ENCODE data around the gene GCNA. TPM values are rescaled to one million over a fixed set of nuclear protein-coding genes. Genes with fewer than 3 reads are reported as not detected.

Gene GCNA
- total RNA-seq, 1 experiment from 2014 or later: 3.0 TPM

DNA sequence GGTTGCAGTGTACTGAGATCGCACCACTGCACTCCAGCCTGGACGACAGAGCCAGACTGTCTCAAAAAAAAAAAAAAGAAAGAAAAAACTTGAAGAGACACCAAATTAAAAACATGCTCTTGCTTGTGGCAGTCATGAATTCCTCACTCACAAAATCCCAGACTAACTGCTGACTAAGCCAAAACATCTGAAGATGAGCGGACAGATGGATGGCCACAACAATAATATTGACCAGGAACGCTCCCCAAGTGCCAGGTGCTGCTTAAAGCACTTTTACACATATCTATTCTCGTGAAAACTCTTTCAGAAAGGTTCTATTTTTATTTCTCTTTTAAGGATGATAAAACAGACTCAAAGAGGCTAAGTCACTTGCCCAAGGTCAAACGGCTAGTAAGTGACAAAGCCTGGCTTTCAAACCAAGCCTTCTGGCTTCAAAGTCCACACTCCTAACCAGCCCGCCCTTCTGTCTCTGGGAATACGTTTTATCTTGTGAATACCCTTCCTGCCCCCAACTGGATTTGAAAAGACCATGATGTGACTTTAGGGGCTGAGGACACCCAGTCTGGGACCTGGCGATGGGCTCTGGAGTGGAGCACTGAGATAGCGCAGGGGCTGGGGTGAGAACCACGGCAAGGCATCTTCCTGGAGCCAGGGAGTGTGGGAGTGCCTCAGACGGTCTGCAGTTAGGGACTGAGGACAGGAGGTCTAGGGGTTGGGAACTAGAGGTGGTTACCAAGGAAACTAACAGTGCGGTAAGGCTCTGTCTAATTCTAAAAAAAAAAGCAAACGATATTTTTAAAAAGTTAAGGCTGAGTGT lies 49.6 kb downstream of the GCNA start:
- intact Hi-C loops (cut with micrococcal nuclease; ENCODE audit: unreplicated experiment): no loop called here
- ChIA-PET CTCF (no interaction called here), POLR2A (ENCODE audit: low non-redundant PET) (no interaction called here)
- Histone ChIP-seq H3K9me3 (ENCODE audit: low read depth, low read length, poor library complexity, severe bottlenecking) (no peaks in the 10 kb centered on the region), H3K4me1 (ENCODE audit: insufficient read depth, low read length, poor library complexity, severe bottlenecking) (no peaks in the 10 kb centered on the region), H3K27ac (ENCODE audit: low read depth, low read length, poor library complexity, severe bottlenecking) (no peak overlapping the region), H3K27me3 (replicated peaks; ENCODE audit: insufficient read depth, low read depth, low read length, poor library complexity) (no peaks in the 10 kb centered on the region), H3K4me3 (ENCODE audit: low read depth, low read length, poor library complexity, severe bottlenecking) (no peak overlapping the region), H3K36me3 (ENCODE audit: insufficient read depth, low read length, poor library complexity, severe bottlenecking) (no peaks in the 10 kb centered on the region)
- DNase-seq (ENCODE audit: low spot score): no peak
- BruUV-seq (replicated peaks): no TSS peak
- no peak for TF ChIP-seq EZH2 (IDR thresholded peaks at IDR 0.05; ENCODE audit: borderline replicate concordance, low read depth, low read length, poor library complexity, severe bottlenecking)
- TF ChIP-seq, protein P1, sequence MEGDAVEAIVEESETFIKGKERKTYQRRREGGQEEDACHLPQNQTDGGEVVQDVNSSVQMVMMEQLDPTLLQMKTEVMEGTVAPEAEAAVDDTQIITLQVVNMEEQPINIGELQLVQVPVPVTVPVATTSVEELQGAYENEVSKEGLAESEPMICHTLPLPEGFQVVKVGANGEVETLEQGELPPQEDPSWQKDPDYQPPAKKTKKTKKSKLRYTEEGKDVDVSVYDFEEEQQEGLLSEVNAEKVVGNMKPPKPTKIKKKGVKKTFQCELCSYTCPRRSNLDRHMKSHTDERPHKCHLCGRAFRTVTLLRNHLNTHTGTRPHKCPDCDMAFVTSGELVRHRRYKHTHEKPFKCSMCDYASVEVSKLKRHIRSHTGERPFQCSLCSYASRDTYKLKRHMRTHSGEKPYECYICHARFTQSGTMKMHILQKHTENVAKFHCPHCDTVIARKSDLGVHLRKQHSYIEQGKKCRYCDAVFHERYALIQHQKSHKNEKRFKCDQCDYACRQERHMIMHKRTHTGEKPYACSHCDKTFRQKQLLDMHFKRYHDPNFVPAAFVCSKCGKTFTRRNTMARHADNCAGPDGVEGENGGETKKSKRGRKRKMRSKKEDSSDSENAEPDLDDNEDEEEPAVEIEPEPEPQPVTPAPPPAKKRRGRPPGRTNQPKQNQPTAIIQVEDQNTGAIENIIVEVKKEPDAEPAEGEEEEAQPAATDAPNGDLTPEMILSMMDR (conservative IDR thresholded peaks at IDR 0.05; ENCODE audit: low read depth, low read length): no peak

DNA sequence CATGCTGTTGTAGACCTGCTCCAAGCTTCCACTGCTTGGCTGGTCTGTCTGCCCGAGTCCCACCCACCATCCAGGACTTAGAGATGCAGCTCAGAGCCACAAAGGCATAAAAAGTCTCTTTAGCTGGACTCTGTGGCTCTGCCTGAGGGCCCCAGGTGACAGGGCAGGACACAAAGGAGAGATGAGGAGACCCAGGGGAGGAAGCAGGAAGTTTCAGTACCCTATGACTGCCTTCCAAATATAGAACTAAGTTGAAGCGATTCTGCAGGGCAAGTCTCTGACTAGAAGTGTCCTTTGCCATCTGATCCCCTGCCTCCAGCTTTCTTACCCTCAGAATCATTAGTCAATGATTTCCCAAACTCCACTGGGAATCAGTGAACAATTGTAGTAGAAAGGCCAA lies 51.2 kb downstream of the GCNA start:
- Histone ChIP-seq H3K4me3 (ENCODE audit: low read depth, low read length, poor library complexity, severe bottlenecking) (no peak overlapping the region), H3K36me3 (ENCODE audit: insufficient read depth, low read length, poor library complexity, severe bottlenecking) (no peaks in the 10 kb centered on the region), H3K9me3 (ENCODE audit: low read depth, low read length, poor library complexity, severe bottlenecking) (no peaks in the 10 kb centered on the region), H3K27me3 (replicated peaks; ENCODE audit: insufficient read depth, low read depth, low read length, poor library complexity) (no peaks in the 10 kb centered on the region), H3K4me1 (ENCODE audit: insufficient read depth, low read length, poor library complexity, severe bottlenecking) (no peaks in the 10 kb centered on the region), H3K27ac (ENCODE audit: low read depth, low read length, poor library complexity, severe bottlenecking) (no peak overlapping the region)
- BruUV-seq (replicated peaks): no TSS peak
- DNase-seq (ENCODE audit: low spot score): no peak
- TF ChIP-seq, protein P1 (conservative IDR thresholded peaks at IDR 0.05; ENCODE audit: low read depth, low read length): no peak
- no peak for TF ChIP-seq EZH2 (IDR thresholded peaks at IDR 0.05; ENCODE audit: borderline replicate concordance, low read depth, low read length, poor library complexity, severe bottlenecking)
- intact Hi-C loops (cut with micrococcal nuclease; ENCODE audit: unreplicated experiment): no loop called here
- POLR2A ChIA-PET (ENCODE audit: low non-redundant PET): no interaction called here
- CTCF ChIA-PET: no interaction called here

DNA sequence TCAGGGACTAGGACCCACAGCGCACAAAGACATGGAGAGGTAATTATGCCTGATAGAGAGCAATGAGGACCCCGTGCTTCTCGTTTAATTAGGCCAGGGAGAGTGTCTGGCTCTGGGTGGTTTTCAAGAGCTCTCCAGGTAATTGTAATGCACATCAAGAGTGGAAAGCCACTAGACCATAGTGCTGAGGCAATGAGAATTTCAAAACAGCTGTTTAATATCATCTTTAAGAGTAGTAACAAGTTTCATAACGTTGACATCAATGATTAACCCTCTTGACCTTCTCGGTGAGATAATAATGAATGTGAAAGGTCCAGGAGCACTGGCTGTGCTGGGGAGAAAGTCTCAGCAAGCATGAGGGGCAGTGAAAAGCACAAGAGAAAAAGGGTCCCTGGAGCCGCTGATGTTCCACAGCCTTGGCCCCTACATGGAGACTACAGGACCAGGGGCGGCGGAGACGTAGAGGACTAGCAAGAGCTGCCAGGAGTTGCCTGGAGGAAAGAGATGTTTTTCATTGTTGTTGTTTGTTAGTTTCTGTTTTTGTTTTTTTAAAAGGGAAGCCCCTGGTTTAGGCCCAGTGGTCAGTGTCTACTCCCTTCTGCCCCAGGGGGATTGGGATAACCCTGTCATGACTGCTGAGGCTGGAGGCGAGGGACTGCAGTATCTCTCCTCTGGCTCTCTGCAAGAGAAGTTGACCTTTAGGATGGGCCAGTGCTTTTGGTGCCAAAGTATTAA lies 54.9 kb downstream of the GCNA start:
- no peaks in the 10 kb centered on the region for H3K9me3 ChIP-seq (ENCODE audit: low read depth, low read length, poor library complexity, severe bottlenecking)
- H3K4me1 ChIP-seq (ENCODE audit: insufficient read depth, low read length, poor library complexity, severe bottlenecking): no peaks in the 10 kb centered on the region
- POLR2A ChIA-PET (ENCODE audit: low non-redundant PET): no interaction called here
- DNase-seq (ENCODE audit: low spot score): no peak
- H3K27ac ChIP-seq (ENCODE audit: low read depth, low read length, poor library complexity, severe bottlenecking): no peak overlapping the region
- H3K27me3 ChIP-seq (replicated peaks; ENCODE audit: insufficient read depth, low read depth, low read length, poor library complexity): no peaks in the 10 kb centered on the region
- intact Hi-C loops (cut with micrococcal nuclease; ENCODE audit: unreplicated experiment): no loop called here
- H3K4me3 ChIP-seq (ENCODE audit: low read depth, low read length, poor library complexity, severe bottlenecking): no peak overlapping the region
- BruUV-seq (replicated peaks): no TSS peak
- no peaks in the 10 kb centered on the region for H3K36me3 ChIP-seq (ENCODE audit: insufficient read depth, low read length, poor library complexity, severe bottlenecking)
- CTCF ChIA-PET: no interaction called here
- TF ChIP-seq, protein P1 (conservative IDR thresholded peaks at IDR 0.05; ENCODE audit: low read depth, low read length): no peak
- TF ChIP-seq EZH2 (IDR thresholded peaks at IDR 0.05; ENCODE audit: borderline replicate concordance, low read depth, low read length, poor library complexity, severe bottlenecking): no peak

Measured in A673 (cell line).